Astrocyte (in vitro differentiated cells and primary cell): ENCODE measurements around the gene PKP2. TPM values are rescaled to one million over a fixed set of nuclear protein-coding genes. Genes with fewer than 3 reads are reported as not detected.

Experiments used
- DNase-seq: peaks from one replicate; pipeline ENCODE4 v3.0.0-alpha.2; 2010; ENCODE audit warnings: low read depth
- FAIRE-seq: peaks from 2 replicates; lab custom pipeline; 2011; peaks lifted over from hg19 to GRCh38; lab: Jason Lieb, UNC
- H2AFZ ChIP-seq: 2 replicates; pipeline ENCODE4 v1.6.0; 2012; ENCODE audit warnings: low read depth, low read length, inconsistent platforms
- H3K27ac ChIP-seq: 2 replicates; pipeline ENCODE4 v1.5.1; 2011; ENCODE audit warnings: low read depth, low read length, inconsistent platforms
- H3K27me3 ChIP-seq: 2 replicates; pipeline ENCODE4 v1.6.0; 2011; ENCODE audit warnings: low read length, inconsistent platforms; ENCODE audit not compliant: insufficient read depth
- H3K36me3 ChIP-seq: 2 replicates; pipeline ENCODE4 v1.5.1; 2011; ENCODE audit warnings: low read length, inconsistent platforms; ENCODE audit not compliant: insufficient read depth
- H3K4me1 ChIP-seq: 2 replicates; pipeline ENCODE4 v1.5.1; 2011; ENCODE audit warnings: low read length, inconsistent platforms; ENCODE audit not compliant: insufficient read depth
- H3K4me2 ChIP-seq: 2 replicates; pipeline ENCODE4 v1.6.0; 2012; ENCODE audit warnings: low read length, inconsistent platforms
- H3K4me3 ChIP-seq: 2 replicates; pipeline ENCODE4 v1.5.1; 2011; ENCODE audit warnings: low read depth, mild to moderate bottlenecking, low read length, inconsistent platforms; ENCODE audit not compliant: insufficient read depth
- H3K79me2 ChIP-seq: 2 replicates; pipeline ENCODE4 v1.6.0; 2012; ENCODE audit warnings: mild to moderate bottlenecking, low read length, inconsistent platforms; ENCODE audit not compliant: insufficient read depth
- H3K9ac ChIP-seq: 2 replicates; pipeline ENCODE4 v1.6.0; 2012; ENCODE audit warnings: mild to moderate bottlenecking, low read length, inconsistent platforms
- H3K9me3 ChIP-seq: 2 replicates; pipeline ENCODE4 v1.5.1; 2012; ENCODE audit warnings: low read depth, mild to moderate bottlenecking, low read length, inconsistent platforms; ENCODE audit not compliant: insufficient read depth
- H4K20me1 ChIP-seq: 2 replicates; pipeline ENCODE4 v1.6.0; 2012; ENCODE audit warnings: low read length, inconsistent platforms; ENCODE audit not compliant: insufficient read depth
- H3K27ac Mint-ChIP-seq: one replicate; pipeline ENCODE4 v1.8.0; 2021; ENCODE audit warnings: mild to moderate bottlenecking, mixed read lengths; ENCODE audit not compliant: unreplicated experiment
- H3K27me3 Mint-ChIP-seq: one replicate; pipeline ENCODE4 v1.8.0; 2021; ENCODE audit warnings: low read depth, mixed read lengths; ENCODE audit not compliant: unreplicated experiment
- H3K36me3 Mint-ChIP-seq: one replicate; pipeline ENCODE4 v1.8.0; 2021; ENCODE audit warnings: low read depth, mixed read lengths; ENCODE audit not compliant: unreplicated experiment
- H3K4me1 Mint-ChIP-seq: one replicate; pipeline ENCODE4 v1.8.0; 2021; ENCODE audit warnings: low read depth, mixed read lengths; ENCODE audit not compliant: unreplicated experiment
- H3K4me3 Mint-ChIP-seq: one replicate; pipeline ENCODE4 v1.8.0; 2021; ENCODE audit warnings: mild to moderate bottlenecking, moderate library complexity, mixed read lengths; ENCODE audit not compliant: unreplicated experiment
- H3K9me3 Mint-ChIP-seq: one replicate; pipeline ENCODE4 v1.8.0; 2021; ENCODE audit warnings: mild to moderate bottlenecking, mixed read lengths; ENCODE audit not compliant: unreplicated experiment
- EZH2 ChIP-seq: IDR thresholded peaks from 2 replicates; pipeline ENCODE4 v1.6.1; 2012; ENCODE audit warnings: mild to moderate bottlenecking, low read length, inconsistent platforms; ENCODE audit not compliant: insufficient read depth
- total RNA-seq: library from RNA; stranded (reverse); gene quantifications from 2 replicates; pipeline ENCODE4 v1.2.1, GENCODE V29; 2021
- TF ChIP-seq, protein P1 (sequence below): IDR thresholded peaks from 2 replicates; pipeline ENCODE4 v1.5.1; 2011; ENCODE audit warnings: low read depth, mild to moderate bottlenecking, inconsistent platforms, low read length, moderate library complexity; ENCODE audit not compliant: insufficient read depth

PKP2 gene
- total RNA-seq, 1 donor from 2014 or later: 35.4 TPM

DNA sequence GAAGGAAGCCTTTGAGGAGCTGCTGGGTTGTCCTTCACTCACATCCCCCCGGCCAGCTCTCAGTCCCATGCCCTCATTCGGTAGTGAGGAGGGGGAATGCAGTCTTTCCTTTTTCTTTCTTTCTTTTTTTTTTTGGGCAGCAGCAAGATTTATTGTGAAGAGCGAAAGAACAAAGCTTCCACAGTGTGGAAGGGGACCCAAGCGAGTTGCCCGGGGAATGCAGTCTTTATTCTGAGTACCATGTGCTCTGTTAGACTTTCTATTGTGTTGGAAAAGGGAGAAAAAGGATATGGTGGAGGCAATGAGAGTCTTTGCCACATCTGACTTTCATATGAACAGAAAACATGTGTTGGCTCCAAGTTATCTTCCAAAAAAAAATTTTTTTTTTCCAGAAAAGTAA lies 111.0 kb downstream of the PKP2 start:
- no peaks in the 10 kb centered on the region for H3K4me1 Mint-ChIP-seq
- Histone ChIP-seq H3K4me3 (no peak overlapping the region), H2AFZ (no peak overlapping the region), H3K4me1 (no peaks in the 10 kb centered on the region), H3K4me2 (no peak overlapping the region), H4K20me1 (no peaks in the 10 kb centered on the region), H3K36me3 (no peaks in the 10 kb centered on the region), H3K79me2 (no peaks in the 10 kb centered on the region), H3K9me3 (no peaks in the 10 kb centered on the region), H3K9ac (no peak overlapping the region), H3K27ac (no peak overlapping the region), H3K27me3 (no peaks in the 10 kb centered on the region)
- H3K4me3 Mint-ChIP-seq: no peak overlapping the region
- FAIRE-seq (no peak), DNase-seq (no peak)
- H3K9me3 Mint-ChIP-seq: peaks cover 2% of the 10 kb centered on the region
- H3K27me3 Mint-ChIP-seq: no peaks in the 10 kb centered on the region
- peaks cover 1% of the 10 kb centered on the region for H3K36me3 Mint-ChIP-seq
- TF ChIP-seq, protein P1, sequence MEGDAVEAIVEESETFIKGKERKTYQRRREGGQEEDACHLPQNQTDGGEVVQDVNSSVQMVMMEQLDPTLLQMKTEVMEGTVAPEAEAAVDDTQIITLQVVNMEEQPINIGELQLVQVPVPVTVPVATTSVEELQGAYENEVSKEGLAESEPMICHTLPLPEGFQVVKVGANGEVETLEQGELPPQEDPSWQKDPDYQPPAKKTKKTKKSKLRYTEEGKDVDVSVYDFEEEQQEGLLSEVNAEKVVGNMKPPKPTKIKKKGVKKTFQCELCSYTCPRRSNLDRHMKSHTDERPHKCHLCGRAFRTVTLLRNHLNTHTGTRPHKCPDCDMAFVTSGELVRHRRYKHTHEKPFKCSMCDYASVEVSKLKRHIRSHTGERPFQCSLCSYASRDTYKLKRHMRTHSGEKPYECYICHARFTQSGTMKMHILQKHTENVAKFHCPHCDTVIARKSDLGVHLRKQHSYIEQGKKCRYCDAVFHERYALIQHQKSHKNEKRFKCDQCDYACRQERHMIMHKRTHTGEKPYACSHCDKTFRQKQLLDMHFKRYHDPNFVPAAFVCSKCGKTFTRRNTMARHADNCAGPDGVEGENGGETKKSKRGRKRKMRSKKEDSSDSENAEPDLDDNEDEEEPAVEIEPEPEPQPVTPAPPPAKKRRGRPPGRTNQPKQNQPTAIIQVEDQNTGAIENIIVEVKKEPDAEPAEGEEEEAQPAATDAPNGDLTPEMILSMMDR: no peak
- TF ChIP-seq EZH2: no peak
- no peak overlapping the region for H3K27ac Mint-ChIP-seq

DNA sequence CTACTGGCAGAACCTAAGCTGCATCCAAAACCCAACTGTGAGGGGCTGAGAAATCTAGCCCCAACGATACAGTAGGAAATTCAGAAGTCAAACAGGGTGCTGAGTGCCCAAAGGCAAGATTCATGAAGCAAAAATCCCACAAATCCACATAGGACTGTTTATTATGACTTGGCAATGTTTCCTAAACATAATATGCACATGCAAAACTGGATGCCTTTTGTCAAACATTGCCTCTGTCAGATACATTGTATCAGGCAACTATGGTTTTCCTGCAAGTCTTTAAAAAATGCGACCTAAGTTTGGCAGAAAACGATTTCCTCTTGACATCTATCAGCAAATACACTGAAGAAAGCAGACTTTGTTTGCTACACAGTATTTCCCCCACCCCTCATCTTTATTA lies 113.5 kb downstream of the PKP2 start:
- H3K4me3 ChIP-seq: no peak overlapping the region
- H3K9ac ChIP-seq: no peak overlapping the region
- peaks cover 4% of the 10 kb centered on the region for H3K4me1 Mint-ChIP-seq
- no peak overlapping the region for H3K4me2 ChIP-seq
- peaks cover 1% of the 10 kb centered on the region for H3K36me3 Mint-ChIP-seq
- no peak for FAIRE-seq
- H3K27ac Mint-ChIP-seq: no peak overlapping the region
- TF ChIP-seq, protein P1: no peak
- TF ChIP-seq EZH2: no peak
- H3K9me3 ChIP-seq: no peaks in the 10 kb centered on the region
- no peaks in the 10 kb centered on the region for H3K27me3 Mint-ChIP-seq
- no peak for DNase-seq
- H3K27ac ChIP-seq: no peak overlapping the region
- no peaks in the 10 kb centered on the region for H3K79me2 ChIP-seq
- no peaks in the 10 kb centered on the region for H3K36me3 ChIP-seq
- H3K4me3 Mint-ChIP-seq: no peak overlapping the region
- H3K4me1 ChIP-seq: no peaks in the 10 kb centered on the region
- peaks cover 2% of the 10 kb centered on the region for H3K9me3 Mint-ChIP-seq
- no peaks in the 10 kb centered on the region for H3K27me3 ChIP-seq
- no peaks in the 10 kb centered on the region for H4K20me1 ChIP-seq
- no peak overlapping the region for H2AFZ ChIP-seq

DNA sequence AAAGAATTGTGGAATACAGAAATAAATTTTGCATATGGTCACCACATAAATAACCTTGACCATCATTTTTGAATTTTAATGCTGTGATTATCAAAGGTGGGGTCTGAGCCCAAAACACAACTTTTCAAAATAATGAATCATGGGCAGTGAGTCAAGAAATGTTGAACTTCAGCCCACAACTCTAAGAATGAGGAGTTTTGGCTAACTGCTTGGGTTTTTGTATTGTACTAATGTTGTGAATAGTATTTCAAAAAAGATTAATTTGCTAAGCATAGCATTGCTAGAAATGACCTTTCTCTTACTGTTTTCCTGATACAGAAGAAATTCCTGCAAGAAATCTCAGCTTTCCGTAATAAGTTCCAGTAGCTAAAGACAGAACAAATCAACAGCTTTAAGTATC lies 116.5 kb downstream of the PKP2 start:
- DNase-seq: peak; percentile 42
- Histone ChIP-seq H3K27me3 (no peaks in the 10 kb centered on the region), H3K4me3 (no peak overlapping the region), H2AFZ (no peak overlapping the region), H4K20me1 (no peaks in the 10 kb centered on the region), H3K27ac (no peak overlapping the region), H3K36me3 (no peaks in the 10 kb centered on the region), H3K79me2 (no peaks in the 10 kb centered on the region), H3K4me2 (peak overlapping the region; percentile 13), H3K4me1 (no peaks in the 10 kb centered on the region), H3K9ac (no peak overlapping the region), H3K9me3 (no peaks in the 10 kb centered on the region)
- Mint-ChIP-seq H3K4me3 (no peak overlapping the region), H3K9me3 (no peaks in the 10 kb centered on the region), H3K4me1 (peaks cover 8% of the 10 kb centered on the region), H3K27ac (no peak overlapping the region), H3K27me3 (no peaks in the 10 kb centered on the region), H3K36me3 (no peaks in the 10 kb centered on the region)
- TF ChIP-seq, protein P1: no peak
- TF ChIP-seq EZH2: no peak
- no peak for FAIRE-seq
